Natural killer cell (primary cell): ENCODE results near the gene RFX2. TPM values are rescaled to one million over a fixed set of nuclear protein-coding genes. Genes with fewer than 3 reads are reported as not detected.

ENCODE experiments used
- ATAC-seq, 3 donors: fragments of 150-1000 bp in 2 of 3; fragments of 200-7000 bp in 1 of 3; cut with Tn5 transposase; 1 replicate in 1 of 3; 2 replicates in 2 of 3; pipeline ENCODE4 v1.10.0; 2021; ENCODE audit warnings: mild to moderate bottlenecking in 2 of 3, moderate library complexity in 2 of 3
- DNase-seq, 2 donors: peaks; one replicate each; pipeline versions ENCODE4 v3.0.0 to v3.0.0-alpha.2; 2013 to 2021; ENCODE audit warnings: mixed read lengths in 1 of 2
- H3K27ac ChIP-seq: one replicate; pipeline ENCODE4 v1.5.1; 2013; ENCODE audit warnings: mild to moderate bottlenecking, low read length
- H3K27me3 ChIP-seq: one replicate; pipeline ENCODE4 v1.6.1; 2013; ENCODE audit warnings: low read length; ENCODE audit not compliant: control insufficient read depth, insufficient read depth
- H3K36me3 ChIP-seq: one replicate; pipeline ENCODE4 v1.6.1; 2013; ENCODE audit warnings: low read length; ENCODE audit not compliant: control insufficient read depth, insufficient read depth
- H3K4me1 ChIP-seq: one replicate; pipeline ENCODE4 v1.6.1; 2013; ENCODE audit warnings: low read length; ENCODE audit not compliant: control insufficient read depth, insufficient read depth
- H3K4me3 ChIP-seq: one replicate; pipeline ENCODE4 v1.5.1; 2013; ENCODE audit warnings: low read length
- H3K9me3 ChIP-seq: one replicate; pipeline ENCODE4 v1.6.1; 2013; ENCODE audit warnings: low read length; ENCODE audit not compliant: control insufficient read depth, insufficient read depth
- H3K27ac Mint-ChIP-seq, 2 donors: one replicate each; pipeline ENCODE4 v1.8.0; 2022; ENCODE audit warnings: mild to moderate bottlenecking in 2 of 2, mixed read lengths in 2 of 2, moderate library complexity in 1 of 2
- H3K27me3 Mint-ChIP-seq, 2 donors: one replicate each; pipeline ENCODE4 v1.8.0; 2022; ENCODE audit warnings: low read depth in 2 of 2, mixed read lengths in 2 of 2
- H3K36me3 Mint-ChIP-seq: one replicate; pipeline ENCODE4 v1.8.0; 2022; ENCODE audit warnings: mixed read lengths
- H3K4me1 Mint-ChIP-seq, 2 donors: one replicate each; pipeline ENCODE4 v1.8.0; 2022; ENCODE audit warnings: mixed read lengths in 2 of 2
- H3K4me3 Mint-ChIP-seq: one replicate; pipeline ENCODE4 v1.8.0; 2022; ENCODE audit warnings: mild to moderate bottlenecking, moderate library complexity, mixed read lengths
- H3K9me3 Mint-ChIP-seq, 2 donors: one replicate each; pipeline ENCODE4 v1.8.0; 2022; ENCODE audit warnings: mixed read lengths in 2 of 2
- CTCF ChIP-seq: fragments of 200-600 bp; IDR thresholded peaks from one replicate; pipeline ENCODE4 v1.8.0; 2022; ENCODE audit warnings: antibody characterized with exemption
- WGBS: methylation state at CpG from one replicate; pipeline ENCODE4 v1.1.7; 2013; ENCODE audit warnings: missing lambda C conversion rate; ENCODE audit not compliant: insufficient coverage; 5-methylcytosine and 5-hydroxymethylcytosine counted together
- intact Hi-C: fragments of 100-400 bp; cut with micrococcal nuclease; formaldehyde crosslinking; loops from one replicate; pipeline ENCODE4 v1.14.2; 2022
- total RNA-seq, 4 donors: library from RNA; stranded (reverse); fragments of 120-200 nt in 1 of 4; gene quantifications; one replicate each; pipeline versions ENCODE4 v1.2.3 to v1.2.4, GENCODE V29; 2013 to 2022

The RFX2 gene
- total RNA-seq, 3 donors from 2014 or later (not counting 1 experiment from before 2014, with no cell fraction given), result 2.4 to 4.6 (median 4.1) TPM

GRCh38 chr19:6119031-6119430 lies 8.7 kb upstream of the RFX2 start:
- DNase-seq, result no peak
- Mint-ChIP-seq H3K4me3 (no peak overlapping the region), H3K4me1 (no peaks in the 10 kb centered on the region), H3K27ac (no peak overlapping the region), H3K36me3 (peaks cover 8% of the 10 kb centered on the region), H3K9me3 (peaks cover 0 to 3% of the 10 kb centered on the region in 2 donors), H3K27me3 (peaks cover 17 to 22% of the 10 kb centered on the region in 2 donors)
- no peak for ATAC-seq
- Histone ChIP-seq H3K27ac (no peak overlapping the region), H3K4me3 (no peak overlapping the region), H3K9me3 (peaks cover 8% of the 10 kb centered on the region), H3K4me1 (no peaks in the 10 kb centered on the region), H3K27me3 (peaks cover 3% of the 10 kb centered on the region), H3K36me3 (no peaks in the 10 kb centered on the region)
- intact Hi-C loops, result no loop called here
- TF ChIP-seq CTCF, result no peak

- Histone ChIP-seq H3K9me3 (peaks cover 8% of the 10 kb centered on the region), H3K36me3 (no peaks in the 10 kb centered on the region), H3K4me3 (no peak overlapping the region), H3K27ac (no peak overlapping the region), H3K4me1 (no peaks in the 10 kb centered on the region), H3K27me3 (peaks cover 3% of the 10 kb centered on the region)
- TF ChIP-seq CTCF, result no peak
- Mint-ChIP-seq H3K4me1 (no peaks in the 10 kb centered on the region), H3K36me3 (peaks cover 8% of the 10 kb centered on the region), H3K27me3 (peaks cover 22 to 25% of the 10 kb centered on the region in 2 donors), H3K9me3 (peaks cover 0 to 3% of the 10 kb centered on the region in 2 donors), H3K4me3 (no peak overlapping the region), H3K27ac (no peak overlapping the region)
- ATAC-seq, result no peak
- DNase-seq, result no peak
- 88% methylated on average over 1 of the region's 2 CpGs for WGBS
- intact Hi-C loops, result no loop called here
These were observed 7.7 kb upstream of the RFX2 start for GRCh38 chr19:6118043-6118442.

GRCh38 chr19:6117534-6117933 lies 7.2 kb upstream of the RFX2 start:
- H3K4me1 ChIP-seq, result no peaks in the 10 kb centered on the region
- no peaks in the 10 kb centered on the region for H3K36me3 ChIP-seq
- Mint-ChIP-seq H3K27me3 (peaks cover 22 to 25% of the 10 kb centered on the region in 2 donors), H3K4me1 (no peaks in the 10 kb centered on the region), H3K36me3 (peaks cover 8% of the 10 kb centered on the region), H3K27ac (no peak overlapping the region), H3K9me3 (peaks cover 0 to 3% of the 10 kb centered on the region in 2 donors), H3K4me3 (no peak overlapping the region)
- H3K27me3 ChIP-seq, result peaks cover 3% of the 10 kb centered on the region
- peaks cover 8% of the 10 kb centered on the region for H3K9me3 ChIP-seq
- H3K27ac ChIP-seq, result no peak overlapping the region
- no peak for TF ChIP-seq CTCF
- intact Hi-C loops, result no loop called here
- ATAC-seq (no peak), DNase-seq (no peak)
- no peak overlapping the region for H3K4me3 ChIP-seq

- no peak for DNase-seq
- H3K4me1 ChIP-seq, result no peaks in the 10 kb centered on the region
- peaks cover 0 to 3% of the 10 kb centered on the region in 2 donors for H3K9me3 Mint-ChIP-seq
- no peak overlapping the region for H3K27ac Mint-ChIP-seq
- peaks cover 8% of the 10 kb centered on the region for H3K9me3 ChIP-seq
- peaks cover 17 to 22% of the 10 kb centered on the region in 2 donors for H3K27me3 Mint-ChIP-seq
- WGBS, result 94% methylated on average over 4 of the region's 4 CpGs
- no peak overlapping the region for H3K4me3 ChIP-seq
- TF ChIP-seq CTCF, result no peak
- ATAC-seq, result no peak
- no peak overlapping the region for H3K27ac ChIP-seq
- H3K4me3 Mint-ChIP-seq, result no peak overlapping the region
- intact Hi-C loops, result no loop called here
- H3K4me1 Mint-ChIP-seq, result no peaks in the 10 kb centered on the region
- peaks cover 3% of the 10 kb centered on the region for H3K27me3 ChIP-seq
- H3K36me3 Mint-ChIP-seq, result peaks cover 8% of the 10 kb centered on the region
- no peaks in the 10 kb centered on the region for H3K36me3 ChIP-seq
These were observed 6.6 kb upstream of the RFX2 start for GRCh38 chr19:6116749-6117430.
